ENCODE data around the gene PRDM10. TPM values are rescaled to one million over a fixed set of nuclear protein-coding genes. Genes with fewer than 3 reads are reported as not detected.

PRDM10 gene
- total RNA-seq, 1 experiment from 2014 or later = 18.9 TPM

GRCh38 chr11:129888451-129888850, 114.2 kb downstream of the PRDM10 start:
- Mint-ChIP-seq H3K4me3 (no peak overlapping the region), H3K4me1 (no peaks in the 10 kb centered on the region), H3K27ac (no peak overlapping the region), H3K27me3 (ENCODE audit: low read depth) (no peaks in the 10 kb centered on the region), H3K36me3 (peaks cover 82% of the 10 kb centered on the region), H3K9me3 (no peaks in the 10 kb centered on the region)
- CTCF ChIA-PET = no interaction called here
- POLR2A ChIA-PET = no interaction called here
- ATAC-seq = no peak
- TF ChIP-seq GTF2I (CRISPR knock-in tag; conservative IDR thresholded peaks at IDR 0.05) = no peak
- TF ChIP-seq USF2 (CRISPR knock-in tag; IDR thresholded peaks at IDR 0.05) = no peak
- TF ChIP-seq, protein P1, sequence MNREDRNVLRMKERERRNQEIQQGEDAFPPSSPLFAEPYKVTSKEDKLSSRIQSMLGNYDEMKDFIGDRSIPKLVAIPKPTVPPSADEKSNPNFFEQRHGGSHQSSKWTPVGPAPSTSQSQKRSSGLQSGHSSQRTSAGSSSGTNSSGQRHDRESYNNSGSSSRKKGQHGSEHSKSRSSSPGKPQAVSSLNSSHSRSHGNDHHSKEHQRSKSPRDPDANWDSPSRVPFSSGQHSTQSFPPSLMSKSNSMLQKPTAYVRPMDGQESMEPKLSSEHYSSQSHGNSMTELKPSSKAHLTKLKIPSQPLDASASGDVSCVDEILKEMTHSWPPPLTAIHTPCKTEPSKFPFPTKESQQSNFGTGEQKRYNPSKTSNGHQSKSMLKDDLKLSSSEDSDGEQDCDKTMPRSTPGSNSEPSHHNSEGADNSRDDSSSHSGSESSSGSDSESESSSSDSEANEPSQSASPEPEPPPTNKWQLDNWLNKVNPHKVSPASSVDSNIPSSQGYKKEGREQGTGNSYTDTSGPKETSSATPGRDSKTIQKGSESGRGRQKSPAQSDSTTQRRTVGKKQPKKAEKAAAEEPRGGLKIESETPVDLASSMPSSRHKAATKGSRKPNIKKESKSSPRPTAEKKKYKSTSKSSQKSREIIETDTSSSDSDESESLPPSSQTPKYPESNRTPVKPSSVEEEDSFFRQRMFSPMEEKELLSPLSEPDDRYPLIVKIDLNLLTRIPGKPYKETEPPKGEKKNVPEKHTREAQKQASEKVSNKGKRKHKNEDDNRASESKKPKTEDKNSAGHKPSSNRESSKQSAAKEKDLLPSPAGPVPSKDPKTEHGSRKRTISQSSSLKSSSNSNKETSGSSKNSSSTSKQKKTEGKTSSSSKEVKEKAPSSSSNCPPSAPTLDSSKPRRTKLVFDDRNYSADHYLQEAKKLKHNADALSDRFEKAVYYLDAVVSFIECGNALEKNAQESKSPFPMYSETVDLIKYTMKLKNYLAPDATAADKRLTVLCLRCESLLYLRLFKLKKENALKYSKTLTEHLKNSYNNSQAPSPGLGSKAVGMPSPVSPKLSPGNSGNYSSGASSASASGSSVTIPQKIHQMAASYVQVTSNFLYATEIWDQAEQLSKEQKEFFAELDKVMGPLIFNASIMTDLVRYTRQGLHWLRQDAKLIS (CRISPR knock-in tag; IDR thresholded peaks at IDR 0.05; ENCODE audit: borderline replicate concordance) = no peak
- TF ChIP-seq ZNF512 (CRISPR knock-in tag; IDR thresholded peaks at IDR 0.05; ENCODE audit: borderline replicate concordance) = no peak
- no peak for TF ChIP-seq TP53 (CRISPR knock-in tag; IDR thresholded peaks at IDR 0.05)
- no peak for TF ChIP-seq CREM (CRISPR knock-in tag; IDR thresholded peaks at IDR 0.05)
- no peak for DNase-seq (ENCODE audit: low spot score)

- Mint-ChIP-seq H3K27me3 (ENCODE audit: low read depth) (no peaks in the 10 kb centered on the region), H3K4me3 (no peak overlapping the region), H3K4me1 (no peaks in the 10 kb centered on the region), H3K36me3 (peaks cover 93% of the 10 kb centered on the region), H3K27ac (no peak overlapping the region), H3K9me3 (no peaks in the 10 kb centered on the region)
- DNase-seq (ENCODE audit: low spot score) (no peak), ATAC-seq (no peak)
- POLR2A ChIA-PET = no interaction called here
- CTCF ChIA-PET = no interaction called here
- TF ChIP-seq, protein P2, sequence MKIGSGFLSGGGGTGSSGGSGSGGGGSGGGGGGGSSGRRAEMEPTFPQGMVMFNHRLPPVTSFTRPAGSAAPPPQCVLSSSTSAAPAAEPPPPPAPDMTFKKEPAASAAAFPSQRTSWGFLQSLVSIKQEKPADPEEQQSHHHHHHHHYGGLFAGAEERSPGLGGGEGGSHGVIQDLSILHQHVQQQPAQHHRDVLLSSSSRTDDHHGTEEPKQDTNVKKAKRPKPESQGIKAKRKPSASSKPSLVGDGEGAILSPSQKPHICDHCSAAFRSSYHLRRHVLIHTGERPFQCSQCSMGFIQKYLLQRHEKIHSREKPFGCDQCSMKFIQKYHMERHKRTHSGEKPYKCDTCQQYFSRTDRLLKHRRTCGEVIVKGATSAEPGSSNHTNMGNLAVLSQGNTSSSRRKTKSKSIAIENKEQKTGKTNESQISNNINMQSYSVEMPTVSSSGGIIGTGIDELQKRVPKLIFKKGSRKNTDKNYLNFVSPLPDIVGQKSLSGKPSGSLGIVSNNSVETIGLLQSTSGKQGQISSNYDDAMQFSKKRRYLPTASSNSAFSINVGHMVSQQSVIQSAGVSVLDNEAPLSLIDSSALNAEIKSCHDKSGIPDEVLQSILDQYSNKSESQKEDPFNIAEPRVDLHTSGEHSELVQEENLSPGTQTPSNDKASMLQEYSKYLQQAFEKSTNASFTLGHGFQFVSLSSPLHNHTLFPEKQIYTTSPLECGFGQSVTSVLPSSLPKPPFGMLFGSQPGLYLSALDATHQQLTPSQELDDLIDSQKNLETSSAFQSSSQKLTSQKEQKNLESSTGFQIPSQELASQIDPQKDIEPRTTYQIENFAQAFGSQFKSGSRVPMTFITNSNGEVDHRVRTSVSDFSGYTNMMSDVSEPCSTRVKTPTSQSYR (CRISPR knock-in tag; IDR thresholded peaks at IDR 0.05) = no peak
- TF ChIP-seq, protein P3, sequence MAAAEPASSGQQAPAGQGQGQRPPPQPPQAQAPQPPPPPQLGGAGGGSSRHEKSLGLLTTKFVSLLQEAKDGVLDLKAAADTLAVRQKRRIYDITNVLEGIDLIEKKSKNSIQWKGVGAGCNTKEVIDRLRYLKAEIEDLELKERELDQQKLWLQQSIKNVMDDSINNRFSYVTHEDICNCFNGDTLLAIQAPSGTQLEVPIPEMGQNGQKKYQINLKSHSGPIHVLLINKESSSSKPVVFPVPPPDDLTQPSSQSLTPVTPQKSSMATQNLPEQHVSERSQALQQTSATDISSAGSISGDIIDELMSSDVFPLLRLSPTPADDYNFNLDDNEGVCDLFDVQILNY (CRISPR knock-in tag; IDR thresholded peaks at IDR 0.05) = no peak
- TF ChIP-seq ZNF263 (CRISPR knock-in tag; IDR thresholded peaks at IDR 0.05; ENCODE audit: low read depth) (no peak), IRF2 (CRISPR knock-in tag; IDR thresholded peaks at IDR 0.05; ENCODE audit: borderline replicate concordance, low read depth) (no peak), ZNF423 (CRISPR knock-in tag; IDR thresholded peaks at IDR 0.05) (no peak), GRHL2 (CRISPR knock-in tag; IDR thresholded peaks at IDR 0.05; ENCODE audit: insufficient replicate concordance, severe bottlenecking) (no peak), FOXP1 (CRISPR knock-in tag; IDR thresholded peaks at IDR 0.05; ENCODE audit: borderline replicate concordance) (no peak), ATF6 (CRISPR knock-in tag; IDR thresholded peaks at IDR 0.05) (no peak), ZBTB43 (CRISPR knock-in tag; IDR thresholded peaks at IDR 0.05) (no peak), ESRRA (CRISPR knock-in tag; IDR thresholded peaks at IDR 0.05; ENCODE audit: borderline replicate concordance) (no peak)
- TF ChIP-seq, protein P4, sequence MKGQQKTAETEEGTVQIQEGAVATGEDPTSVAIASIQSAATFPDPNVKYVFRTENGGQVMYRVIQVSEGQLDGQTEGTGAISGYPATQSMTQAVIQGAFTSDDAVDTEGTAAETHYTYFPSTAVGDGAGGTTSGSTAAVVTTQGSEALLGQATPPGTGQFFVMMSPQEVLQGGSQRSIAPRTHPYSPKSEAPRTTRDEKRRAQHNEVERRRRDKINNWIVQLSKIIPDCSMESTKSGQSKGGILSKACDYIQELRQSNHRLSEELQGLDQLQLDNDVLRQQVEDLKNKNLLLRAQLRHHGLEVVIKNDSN (CRISPR knock-in tag; IDR thresholded peaks at IDR 0.05) = no peak
- TF ChIP-seq, protein P5, sequence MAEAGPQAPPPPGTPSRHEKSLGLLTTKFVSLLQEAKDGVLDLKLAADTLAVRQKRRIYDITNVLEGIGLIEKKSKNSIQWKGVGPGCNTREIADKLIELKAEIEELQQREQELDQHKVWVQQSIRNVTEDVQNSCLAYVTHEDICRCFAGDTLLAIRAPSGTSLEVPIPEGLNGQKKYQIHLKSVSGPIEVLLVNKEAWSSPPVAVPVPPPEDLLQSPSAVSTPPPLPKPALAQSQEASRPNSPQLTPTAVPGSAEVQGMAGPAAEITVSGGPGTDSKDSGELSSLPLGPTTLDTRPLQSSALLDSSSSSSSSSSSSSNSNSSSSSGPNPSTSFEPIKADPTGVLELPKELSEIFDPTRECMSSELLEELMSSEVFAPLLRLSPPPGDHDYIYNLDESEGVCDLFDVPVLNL (CRISPR knock-in tag; IDR thresholded peaks at IDR 0.05; ENCODE audit: borderline replicate concordance, low read depth) = no peak
These were observed 117.3 kb downstream of the PRDM10 start for GRCh38 chr11:129885381-129885780.
